ENCODE data around the gene CYP2C18.

Gene CYP2C18

GRCh38 chr10:94666391-94667102 lies 17.0 kb upstream of the CYP2C18 start:
- ATAC-seq (ENCODE audit: insufficient read depth, low read depth), result no peak

GRCh38 chr10:94673614-94674321 lies 9.8 kb upstream of the CYP2C18 start:
- H2AFZ ChIP-seq (ENCODE audit: low read depth, low read length), result no peak overlapping the region
- no peaks in the 10 kb centered on the region for H3K79me2 ChIP-seq (ENCODE audit: insufficient read depth, low read length)
- no peak overlapping the region for H3K9ac ChIP-seq (ENCODE audit: low read depth, low read length)
- H3K36me3 ChIP-seq (ENCODE audit: insufficient read depth, low read length), result no peaks in the 10 kb centered on the region
- no peaks in the 10 kb centered on the region for H4K20me1 ChIP-seq (ENCODE audit: insufficient read depth, low read length)
- no peak for ATAC-seq (ENCODE audit: insufficient read depth, low read depth)
- no peak overlapping the region for H3K27ac ChIP-seq (ENCODE audit: low read length)
- H3K4me3 ChIP-seq (ENCODE audit: low read depth in 1 of 2, low read length in 2 of 2), result no peak overlapping the region
- H3K4me2 ChIP-seq (ENCODE audit: insufficient read depth, low read length), result no peak overlapping the region
- no peaks in the 10 kb centered on the region for H3K27me3 ChIP-seq (ENCODE audit: insufficient read depth, low read length, poor library complexity)
- no peak for DNase-seq
- H3K4me1 ChIP-seq (ENCODE audit: insufficient read depth, low read length), result no peaks in the 10 kb centered on the region
- H3K9me3 ChIP-seq (ENCODE audit: insufficient read depth, low read length, severe bottlenecking), result no peaks in the 10 kb centered on the region
- TF ChIP-seq EZH2 (IDR thresholded peaks at IDR 0.05; ENCODE audit: borderline replicate concordance, low read depth, low read length, severe bottlenecking), result no peak
- TF ChIP-seq CTCF (IDR thresholded peaks at IDR 0.05; ENCODE audit: borderline replicate concordance, extremely low read depth, low read length, poor library complexity, severe bottlenecking), result no peak

More at GRCh38 chr10:94666391-94667102, 17.0 kb upstream of the CYP2C18 start:
- Histone ChIP-seq H3K4me2 (ENCODE audit: insufficient read depth, low read length) (no peak overlapping the region), H3K79me2 (ENCODE audit: insufficient read depth, low read length) (no peaks in the 10 kb centered on the region), H3K9me3 (ENCODE audit: insufficient read depth, low read length, severe bottlenecking) (no peaks in the 10 kb centered on the region), H2AFZ (ENCODE audit: low read depth, low read length) (no peak overlapping the region), H3K27me3 (ENCODE audit: insufficient read depth, low read length, poor library complexity) (no peaks in the 10 kb centered on the region), H3K9ac (ENCODE audit: low read depth, low read length) (no peak overlapping the region), H3K27ac (ENCODE audit: low read length) (no peak overlapping the region), H3K4me3 (ENCODE audit: low read depth in 1 of 2, low read length in 2 of 2) (no peak overlapping the region), H3K36me3 (ENCODE audit: insufficient read depth, low read length) (no peaks in the 10 kb centered on the region), H3K4me1 (ENCODE audit: insufficient read depth, low read length) (no peaks in the 10 kb centered on the region), H4K20me1 (ENCODE audit: insufficient read depth, low read length) (no peaks in the 10 kb centered on the region)
- DNase-seq, result no peak
- TF ChIP-seq CTCF (IDR thresholded peaks at IDR 0.05; ENCODE audit: borderline replicate concordance, extremely low read depth, low read length, poor library complexity, severe bottlenecking) (no peak), EZH2 (IDR thresholded peaks at IDR 0.05; ENCODE audit: borderline replicate concordance, low read depth, low read length, severe bottlenecking) (no peak)

GRCh38 chr10:94676496-94676895 lies 7.0 kb upstream of the CYP2C18 start:
- no peaks in the 10 kb centered on the region for H3K36me3 ChIP-seq (ENCODE audit: insufficient read depth, low read length)
- ATAC-seq (ENCODE audit: insufficient read depth, low read depth), result no peak
- H3K4me1 ChIP-seq (ENCODE audit: insufficient read depth, low read length), result no peaks in the 10 kb centered on the region
- no peaks in the 10 kb centered on the region for H3K79me2 ChIP-seq (ENCODE audit: insufficient read depth, low read length)
- H3K27me3 ChIP-seq (ENCODE audit: insufficient read depth, low read length, poor library complexity), result no peaks in the 10 kb centered on the region
- H3K9ac ChIP-seq (ENCODE audit: low read depth, low read length), result no peak overlapping the region
- no peak for DNase-seq
- no peak overlapping the region for H3K4me2 ChIP-seq (ENCODE audit: insufficient read depth, low read length)
- H2AFZ ChIP-seq (ENCODE audit: low read depth, low read length), result no peak overlapping the region
- no peak for TF ChIP-seq EZH2 (IDR thresholded peaks at IDR 0.05; ENCODE audit: borderline replicate concordance, low read depth, low read length, severe bottlenecking)
- no peak for TF ChIP-seq CTCF (IDR thresholded peaks at IDR 0.05; ENCODE audit: borderline replicate concordance, extremely low read depth, low read length, poor library complexity, severe bottlenecking)
- H4K20me1 ChIP-seq (ENCODE audit: insufficient read depth, low read length), result no peaks in the 10 kb centered on the region
- H3K4me3 ChIP-seq (ENCODE audit: low read depth in 1 of 2, low read length in 2 of 2), result no peak overlapping the region
- no peak overlapping the region for H3K27ac ChIP-seq (ENCODE audit: low read length)
- H3K9me3 ChIP-seq (ENCODE audit: insufficient read depth, low read length, severe bottlenecking), result no peaks in the 10 kb centered on the region

Data from DND-41 (cell line).